ENCODE results near the gene SPATA18.

The SPATA18 gene, protein sequence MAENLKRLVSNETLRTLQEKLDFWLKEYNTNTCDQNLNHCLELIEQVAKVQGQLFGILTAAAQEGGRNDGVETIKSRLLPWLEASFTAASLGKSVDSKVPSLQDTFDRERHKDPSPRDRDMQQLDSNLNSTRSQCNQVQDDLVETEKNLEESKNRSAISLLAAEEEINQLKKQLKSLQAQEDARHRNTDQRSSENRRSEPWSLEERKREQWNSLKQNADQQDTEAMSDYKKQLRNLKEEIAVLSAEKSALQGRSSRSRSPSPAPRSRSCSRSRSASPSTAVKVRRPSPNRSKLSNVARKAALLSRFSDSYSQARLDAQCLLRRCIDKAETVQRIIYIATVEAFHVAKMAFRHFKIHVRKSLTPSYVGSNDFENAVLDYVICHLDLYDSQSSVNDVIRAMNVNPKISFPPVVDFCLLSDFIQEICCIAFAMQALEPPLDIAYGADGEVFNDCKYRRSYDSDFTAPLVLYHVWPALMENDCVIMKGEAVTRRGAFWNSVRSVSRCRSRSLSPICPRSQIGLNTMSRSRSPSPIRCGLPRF

DNA sequence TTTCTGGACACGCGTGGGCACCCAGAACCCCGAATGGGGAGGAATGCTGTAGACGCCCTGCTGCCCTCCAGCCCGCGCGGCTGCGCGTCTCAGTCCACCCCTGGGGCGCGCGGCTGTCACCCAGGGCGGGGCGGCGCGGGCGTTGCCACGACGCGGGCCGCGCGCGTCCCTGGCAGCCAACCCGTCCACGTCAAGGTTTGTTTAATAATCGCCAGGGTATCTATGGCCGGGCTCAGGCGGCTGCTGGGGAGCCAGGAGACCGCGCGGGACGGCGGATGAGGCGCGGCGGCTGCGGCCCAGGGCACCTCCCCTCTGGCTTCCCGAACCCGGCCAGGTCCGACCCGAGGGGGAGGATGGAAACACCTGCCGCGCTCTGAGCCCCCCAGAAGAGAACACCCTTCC, at the start of gene SPATA18:
Gene SPATA18 (plus strand): TSS at position 92 of the 402 bp plus-strand sequence. CDS start 401 bp downstream, outside the sequence.
- no peak for DNase-seq (ENCODE audit: low read depth in 1 of 2, low spot score in 1 of 2)

DNA sequence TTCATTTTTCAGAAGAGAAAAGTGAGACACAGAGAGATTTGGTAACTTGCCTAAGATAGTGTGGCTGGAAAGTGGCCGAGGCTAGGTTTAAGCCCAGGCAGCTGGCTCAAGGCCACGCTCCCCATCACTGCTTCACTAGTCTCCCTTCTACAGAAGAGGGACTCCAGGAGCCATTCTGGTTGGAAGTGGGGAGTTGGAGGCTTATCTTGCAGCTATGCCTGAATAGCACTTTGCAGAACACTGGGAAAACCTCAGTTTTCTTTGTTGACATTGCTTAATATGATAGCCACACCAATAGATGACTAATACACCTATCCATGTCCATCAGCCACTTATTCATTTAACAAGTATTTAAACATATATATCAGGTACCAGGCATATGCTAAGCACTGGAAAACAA, 49.5 kb upstream of the SPATA18 start:
- DNase-seq (ENCODE audit: low read depth in 1 of 2, low spot score in 1 of 2) = no peak

DNA sequence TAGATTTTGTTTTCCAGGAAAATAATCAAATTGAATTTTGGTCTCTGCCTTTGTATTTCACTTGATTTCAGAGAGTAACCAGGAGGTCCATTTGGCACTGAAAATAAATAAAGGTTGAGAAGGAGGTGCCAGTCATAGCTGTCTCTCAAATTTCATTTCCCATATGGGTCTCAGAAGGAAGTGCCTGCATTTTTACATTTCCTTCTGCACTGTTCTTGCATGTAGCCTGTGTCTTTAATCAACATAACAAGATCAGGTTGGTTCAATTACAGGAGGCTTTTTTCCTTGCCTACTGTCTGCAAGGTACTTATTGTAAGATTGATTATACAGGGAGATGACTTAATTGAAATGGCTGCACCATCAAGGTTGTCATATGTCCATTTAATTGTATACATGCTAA, 46.7 kb upstream of the SPATA18 start:
- DNase-seq (ENCODE audit: low read depth in 1 of 2, low spot score in 1 of 2) = no peak

DNA sequence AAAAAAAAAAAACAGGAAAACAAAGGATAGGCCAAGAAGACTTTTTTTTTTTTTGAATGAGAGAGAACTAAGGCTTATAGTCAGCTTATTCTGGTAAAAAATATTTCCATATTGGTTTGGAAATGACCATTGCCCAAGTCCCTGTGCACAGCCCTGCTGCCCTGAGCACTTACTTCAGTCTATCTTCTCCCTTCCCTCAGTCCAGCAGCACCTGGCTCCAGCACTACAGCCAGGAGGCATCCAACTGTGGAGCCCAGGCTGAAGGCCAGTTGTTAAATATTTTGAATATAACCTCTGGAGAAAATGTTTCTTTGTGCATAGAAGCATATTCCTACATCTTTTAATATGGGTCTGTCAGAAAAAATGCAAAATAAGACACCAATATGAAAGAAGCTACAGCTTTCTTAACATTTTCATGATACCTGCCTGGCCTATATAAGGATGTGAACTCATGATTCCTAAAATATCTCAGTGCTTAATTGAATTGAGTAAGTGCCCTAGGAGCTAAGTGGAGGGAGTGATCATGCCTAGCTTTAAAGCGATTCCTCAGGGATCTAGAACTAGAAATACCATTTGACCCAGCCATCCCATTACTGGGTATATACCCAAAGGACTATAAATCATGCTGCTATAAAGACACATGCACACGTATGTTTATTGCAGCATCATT, 45.4 kb upstream of the SPATA18 start:
- DNase-seq (ENCODE audit: low read depth in 1 of 2, low spot score in 1 of 2) = no peak

DNA sequence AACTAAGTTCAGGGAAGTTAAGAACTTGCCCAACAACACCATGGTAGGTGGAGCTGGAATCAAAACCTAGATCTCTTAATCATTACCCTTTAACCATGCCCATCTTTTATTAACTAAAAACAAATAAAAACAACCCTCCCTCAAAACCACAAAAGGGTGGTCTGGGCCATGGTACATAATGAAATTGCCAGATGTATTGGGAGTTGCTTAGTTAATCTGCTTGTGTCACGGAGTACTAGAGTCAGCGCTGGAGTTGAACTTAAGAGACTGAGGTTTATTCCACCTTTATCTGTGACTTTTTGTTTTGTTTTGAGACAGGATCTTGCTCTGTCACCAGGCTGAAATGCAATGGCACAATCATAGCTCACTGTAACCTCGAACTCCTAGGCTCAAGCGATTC, 44.2 kb upstream of the SPATA18 start:
- DNase-seq (ENCODE audit: low read depth in 1 of 2, low spot score in 1 of 2) = no peak

DNA sequence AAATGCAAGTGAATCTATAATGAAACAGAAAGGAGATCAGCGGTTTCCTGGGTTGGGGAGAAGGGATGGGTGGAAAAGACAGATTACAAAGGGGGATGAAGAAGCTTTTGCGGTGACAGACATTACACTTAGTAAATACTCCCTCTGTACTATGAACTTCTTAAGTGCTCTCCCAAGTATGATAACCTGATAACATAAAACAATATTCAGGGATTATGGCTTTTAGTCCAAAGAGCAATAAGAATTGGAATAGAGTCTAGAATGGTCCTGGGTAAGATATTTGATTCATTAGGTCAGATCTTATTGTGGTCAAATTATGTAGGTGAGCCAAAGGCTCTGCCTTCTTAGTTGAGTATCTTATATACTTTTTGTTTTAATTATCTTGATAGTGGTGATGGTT, 40.1 kb upstream of the SPATA18 start:
- DNase-seq (ENCODE audit: low read depth in 1 of 2, low spot score in 1 of 2) = no peak

DNA sequence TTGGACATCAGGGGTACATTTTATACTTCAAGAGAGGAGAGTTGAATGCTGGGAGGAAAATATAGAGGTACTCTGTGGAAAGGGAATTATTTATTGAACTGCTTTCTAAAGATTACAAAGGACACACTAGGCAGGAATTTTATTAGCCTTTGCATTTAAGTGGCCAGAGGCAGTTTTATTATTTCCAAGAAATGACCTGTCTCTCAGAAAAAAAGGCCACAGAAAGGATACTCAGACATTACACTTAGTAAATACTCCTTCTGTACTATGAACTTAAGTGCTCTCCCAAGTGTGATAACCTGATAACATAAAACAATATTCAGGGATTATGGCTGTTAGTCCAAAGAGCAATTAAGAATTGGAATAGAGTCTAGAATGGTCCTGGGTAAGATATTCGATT, 38.5 kb upstream of the SPATA18 start:
- no peak for DNase-seq (ENCODE audit: low read depth in 1 of 2, low spot score in 1 of 2)

DNA sequence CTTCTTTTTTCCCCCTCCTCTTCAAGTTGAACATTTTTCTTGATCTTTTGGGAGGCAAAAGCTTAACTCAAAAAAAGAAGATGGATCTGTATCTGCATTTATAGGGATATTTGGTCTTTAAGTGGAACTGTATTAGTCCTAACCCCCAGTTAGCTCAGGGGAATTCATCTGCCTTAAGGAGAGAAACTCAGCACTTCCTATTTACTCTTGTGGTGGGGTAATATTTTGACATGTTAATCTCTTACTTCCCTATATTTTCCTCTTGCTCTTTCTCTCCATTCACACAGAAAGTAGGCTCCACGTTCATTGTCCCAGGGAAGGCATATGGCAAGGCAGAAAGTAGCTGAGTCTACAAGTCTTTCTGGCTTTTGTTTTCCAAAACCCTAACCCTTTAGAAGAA, 36.2 kb upstream of the SPATA18 start:
- DNase-seq (ENCODE audit: low read depth in 1 of 2, low spot score in 1 of 2) = no peak

DNA sequence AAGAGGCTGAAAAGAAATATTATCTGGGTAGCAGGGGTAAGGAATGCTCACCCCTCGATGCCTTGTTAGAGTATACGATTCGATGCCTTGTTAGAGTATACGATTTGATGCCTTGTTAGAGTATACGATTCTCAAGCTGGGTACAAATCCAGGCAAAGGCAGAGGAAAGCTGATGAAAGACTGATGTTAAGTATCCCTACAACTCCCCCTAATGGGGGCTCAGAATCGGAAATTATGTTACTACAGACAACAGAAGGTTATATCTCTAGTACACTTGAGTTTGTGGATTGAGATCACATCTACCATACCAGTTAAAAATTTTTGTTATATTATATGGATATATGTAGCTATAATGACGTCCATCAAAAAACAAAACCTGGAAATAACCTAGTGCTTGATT, 35.7 kb upstream of the SPATA18 start:
- no peak for DNase-seq (ENCODE audit: low read depth in 1 of 2, low spot score in 1 of 2)

DNA sequence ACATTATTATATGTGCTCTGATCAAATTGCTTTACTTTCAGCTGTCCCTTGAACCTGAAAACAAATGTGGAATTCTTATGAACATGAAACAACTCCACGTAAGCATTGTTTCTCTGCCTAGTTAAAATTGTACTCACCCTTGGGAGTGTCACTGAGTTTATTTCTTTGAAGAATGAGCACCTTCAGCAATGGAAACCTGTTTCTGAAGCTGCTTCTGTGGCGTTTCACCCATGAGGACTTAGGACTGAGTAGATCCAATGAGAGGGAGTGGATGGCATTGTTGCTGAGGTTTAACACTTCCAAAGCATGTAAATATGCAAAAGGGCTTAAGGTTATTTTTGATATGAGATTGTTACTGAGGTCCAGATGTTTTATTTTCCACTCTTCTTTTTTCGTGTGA, 34.1 kb upstream of the SPATA18 start:
- no peak for DNase-seq (ENCODE audit: low read depth in 1 of 2, low spot score in 1 of 2)

DNA sequence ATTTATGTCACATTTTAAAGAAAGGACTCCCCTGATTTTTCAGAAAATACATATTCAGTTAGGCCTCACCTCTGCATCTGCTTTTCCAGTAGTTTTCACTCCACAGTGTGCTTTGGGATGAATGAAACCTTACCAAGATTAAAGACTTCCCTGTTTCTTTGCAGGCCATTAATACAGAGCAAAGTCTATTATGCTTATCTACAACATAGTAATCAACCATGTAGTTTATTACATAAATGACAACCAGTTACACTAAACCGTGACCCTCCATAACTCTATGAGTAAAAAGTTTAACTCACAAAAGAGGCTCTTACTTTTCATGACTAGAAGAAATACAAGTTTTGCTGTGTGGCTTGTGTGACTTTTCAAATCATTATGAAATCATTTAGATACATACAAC, 33.3 kb upstream of the SPATA18 start:
- DNase-seq (ENCODE audit: low read depth in 1 of 2, low spot score in 1 of 2) = no peak

DNA sequence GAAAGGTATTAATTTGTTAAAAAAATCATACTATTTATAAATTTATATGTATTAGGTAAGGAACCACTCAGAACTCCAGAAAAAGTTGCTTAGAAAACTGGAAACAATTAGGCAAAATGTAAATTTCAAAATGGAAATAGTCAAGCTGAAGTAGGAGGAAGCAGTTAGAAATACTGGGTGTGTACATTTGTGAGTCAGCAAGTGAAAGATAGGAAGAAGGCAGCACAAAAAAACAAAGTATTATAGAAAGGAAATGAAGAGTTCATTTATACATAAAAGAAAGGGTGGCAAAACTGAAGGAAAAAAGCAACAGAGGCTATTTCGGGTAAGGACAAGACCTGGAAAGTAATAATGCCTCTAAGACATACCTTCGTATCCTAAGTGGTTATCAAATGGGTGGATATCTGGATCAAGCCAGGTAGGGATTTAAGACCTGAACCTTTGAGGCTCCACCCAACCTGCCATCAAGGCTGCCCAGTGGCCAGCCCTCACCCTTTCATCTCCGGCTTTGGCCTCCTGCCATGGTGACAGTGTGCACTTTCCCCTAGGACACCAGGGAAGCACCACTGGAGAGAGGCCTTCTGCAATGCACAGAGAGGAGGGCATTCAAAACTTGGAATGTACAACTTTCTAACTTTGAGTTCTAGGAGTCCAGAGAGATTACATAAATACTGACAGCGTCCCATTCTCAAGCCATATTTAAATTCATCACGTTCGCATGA, 31.0 kb upstream of the SPATA18 start, which contains the start of gene LRRC66:
Gene LRRC66 (minus strand): TSS at position 428 of the 722 bp plus-strand sequence. CDS start 2,750 bp downstream, outside the sequence.
- DNase-seq (ENCODE audit: low read depth in 1 of 2, low spot score in 1 of 2) = no peak

DNA sequence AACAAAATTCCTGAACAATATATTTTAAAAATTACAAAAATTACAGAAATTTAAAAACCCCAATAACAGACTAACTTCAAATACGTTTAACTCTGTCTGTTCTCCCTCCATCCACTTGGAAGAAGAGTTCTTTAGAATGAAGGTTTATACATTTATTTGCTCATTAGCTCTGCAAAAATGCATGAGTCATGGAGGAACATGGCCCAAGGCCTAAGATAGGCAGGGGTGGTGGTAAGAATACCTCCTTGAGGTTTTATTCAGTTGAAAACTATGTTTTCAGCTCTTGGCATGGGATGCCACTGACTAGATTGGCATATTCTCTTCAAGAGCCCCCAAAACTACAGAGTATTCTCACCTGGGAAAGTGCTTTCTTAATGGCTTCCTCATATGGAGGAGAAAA, 22.1 kb upstream of the SPATA18 start:
- no peak for DNase-seq (ENCODE audit: low read depth in 1 of 2, low spot score in 1 of 2)

DNA sequence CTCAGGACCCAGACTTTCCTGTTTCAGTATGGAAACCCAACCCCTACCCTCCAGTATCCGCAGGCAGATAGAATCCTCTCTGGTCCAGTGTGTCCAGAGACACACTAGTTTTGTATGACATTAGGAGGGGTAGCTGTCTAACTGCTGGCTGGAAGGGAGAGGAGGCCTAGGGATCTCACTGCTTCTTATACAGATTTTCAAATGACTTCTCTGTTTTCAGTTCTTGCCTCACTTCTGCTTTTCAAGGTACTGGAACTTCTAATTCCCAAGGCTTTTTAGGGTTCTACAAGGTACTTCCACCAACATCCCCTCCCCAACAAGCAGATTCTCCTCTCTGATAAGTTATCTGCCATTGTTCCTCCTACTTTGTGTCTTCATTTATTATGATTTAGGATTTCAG, 19.1 kb upstream of the SPATA18 start:
- DNase-seq (ENCODE audit: low read depth in 1 of 2, low spot score in 1 of 2) = no peak

DNA sequence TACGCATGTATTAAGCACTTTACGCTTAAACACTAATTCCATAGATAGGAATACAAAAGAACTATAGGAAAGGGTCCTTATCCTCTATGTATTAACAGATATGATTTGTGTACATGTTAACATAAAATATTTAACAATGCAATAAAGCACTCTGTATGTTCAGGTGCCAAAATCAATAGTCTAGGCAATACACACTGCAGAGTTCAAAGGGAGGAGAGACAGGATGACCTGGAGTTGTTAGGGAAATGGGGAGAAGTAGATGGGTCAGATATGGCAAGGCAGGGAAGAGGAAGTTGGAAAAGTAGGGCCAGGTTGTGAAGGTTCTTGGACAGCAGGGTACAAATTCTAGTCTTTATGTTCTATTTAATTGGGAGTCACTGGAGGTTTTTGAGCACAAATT, 15.9 kb upstream of the SPATA18 start:
- no peak for DNase-seq (ENCODE audit: low read depth in 1 of 2, low spot score in 1 of 2)

DNA sequence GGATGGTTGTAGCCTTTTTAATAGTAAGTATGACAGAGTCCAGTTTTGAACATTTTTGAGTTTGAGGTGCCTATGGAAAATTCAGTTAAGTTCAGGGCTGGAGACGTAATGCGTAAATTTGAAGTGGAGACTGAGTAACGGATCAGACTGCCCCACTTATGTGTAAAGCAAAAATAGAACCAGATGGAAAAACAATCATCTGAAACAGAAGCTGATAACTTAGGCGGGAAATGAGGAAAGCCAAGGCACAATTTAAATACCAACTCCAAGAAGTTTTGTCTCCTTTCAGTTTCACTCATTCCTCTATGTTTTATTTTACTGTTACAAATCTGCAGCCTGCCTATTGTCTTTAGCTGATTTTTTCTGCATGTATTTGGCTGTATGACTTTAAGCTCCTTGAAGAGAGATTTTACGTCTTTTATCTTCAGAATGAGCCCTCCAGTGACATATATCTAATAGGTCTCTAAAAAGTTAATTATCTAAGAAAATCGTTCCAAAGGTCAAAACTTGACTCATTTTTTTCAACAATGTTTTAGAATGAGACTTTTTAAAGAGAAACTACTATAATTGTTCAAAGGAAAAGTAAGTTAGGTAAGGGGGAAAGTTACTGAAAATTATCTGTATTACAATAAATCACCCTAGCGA, 14.1 kb upstream of the SPATA18 start:
- no peak for DNase-seq (ENCODE audit: low read depth in 1 of 2, low spot score in 1 of 2)

DNA sequence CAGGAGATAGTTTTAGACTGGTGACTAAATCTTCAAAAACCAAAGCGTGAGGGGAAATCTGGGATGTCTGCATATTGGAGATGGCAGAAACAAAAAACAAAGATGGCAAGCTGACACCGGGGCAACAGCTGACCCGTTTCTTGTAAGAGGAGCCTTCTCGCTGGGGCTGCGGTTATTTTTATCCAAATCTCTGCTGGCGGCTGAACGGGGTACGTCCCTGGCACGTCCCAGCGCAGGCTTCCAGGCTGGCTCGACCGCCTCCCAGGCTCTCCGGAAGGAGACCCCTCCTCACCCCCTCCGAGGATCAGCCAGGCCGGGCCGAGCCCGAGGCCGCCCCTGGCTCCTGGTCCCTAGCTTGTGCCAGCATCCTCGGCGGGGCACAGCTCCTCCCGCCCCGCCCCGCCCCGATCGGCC, 13.4 kb upstream of the SPATA18 start:
- DNase-seq (ENCODE audit: low read depth in 1 of 2, low spot score in 1 of 2) = no peak

DNA sequence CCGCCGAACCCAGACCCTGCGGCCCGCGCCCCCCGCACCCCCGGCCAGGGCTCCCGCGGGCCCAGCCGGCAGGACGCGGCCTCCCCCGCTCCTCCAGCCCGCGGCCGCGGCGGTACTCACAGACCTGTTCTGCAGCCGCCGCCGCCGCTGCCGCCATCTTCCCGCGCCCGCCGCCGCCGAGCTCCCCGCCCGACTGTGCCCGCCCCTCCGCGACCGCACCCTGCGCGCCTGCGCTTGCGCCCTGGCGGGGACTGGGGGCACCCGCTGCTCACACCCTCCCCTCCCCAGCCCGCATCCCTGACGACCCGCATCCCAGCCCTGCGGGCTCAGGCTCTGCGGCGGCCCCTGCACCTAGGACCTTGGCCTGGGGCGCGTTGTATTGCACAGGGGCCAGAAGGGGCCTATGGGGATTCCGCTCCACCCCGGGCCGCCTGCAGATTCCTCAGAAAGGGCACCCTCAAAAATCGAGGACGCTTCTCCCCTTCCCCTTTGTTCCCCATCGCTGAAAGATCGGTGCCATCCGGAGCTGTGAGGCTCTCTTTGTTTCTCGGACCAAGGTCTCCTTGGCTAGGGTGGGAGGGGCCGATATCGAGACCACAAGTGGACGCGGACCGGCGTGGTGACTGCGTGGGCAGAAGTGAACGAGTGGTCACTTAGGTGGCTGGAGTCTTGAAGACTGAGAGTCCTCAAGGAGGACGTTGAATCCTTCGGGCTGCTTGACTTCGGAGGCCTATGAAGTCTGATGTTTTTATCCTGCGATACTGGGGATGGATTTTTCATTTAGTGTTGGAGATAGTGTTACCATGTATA, 12.8 kb upstream of the SPATA18 start, which contains the start of gene SGCB:
Gene SGCB (minus strand): TSS at position 197 of the 810 bp plus-strand sequence. CDS start 40 bp downstream, at position 157.
- peak; percentile 44 to 65 for DNase-seq (ENCODE audit: low read depth in 1 of 2, low spot score in 1 of 2)

DNA sequence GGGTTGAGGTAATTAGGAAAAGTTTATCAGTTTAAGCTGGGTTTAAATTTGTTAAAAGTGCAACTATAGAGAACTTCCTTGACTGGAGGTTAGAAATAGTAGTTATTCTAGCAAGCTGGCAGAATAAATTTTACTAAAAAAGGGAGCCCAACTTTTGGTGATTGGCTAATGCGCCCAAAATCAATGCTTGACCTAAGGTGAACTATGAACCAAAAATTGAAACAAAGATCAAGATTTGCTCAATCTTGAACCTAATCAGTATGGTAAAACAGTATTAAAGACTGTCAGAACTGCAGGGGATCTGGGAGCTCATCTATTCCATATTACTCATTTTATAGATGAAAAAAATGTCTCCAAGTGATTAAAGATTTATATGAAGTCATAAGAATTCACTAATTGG, 6.1 kb upstream of the SPATA18 start:
- no peak for DNase-seq (ENCODE audit: low read depth in 1 of 2, low spot score in 1 of 2)

DNA sequence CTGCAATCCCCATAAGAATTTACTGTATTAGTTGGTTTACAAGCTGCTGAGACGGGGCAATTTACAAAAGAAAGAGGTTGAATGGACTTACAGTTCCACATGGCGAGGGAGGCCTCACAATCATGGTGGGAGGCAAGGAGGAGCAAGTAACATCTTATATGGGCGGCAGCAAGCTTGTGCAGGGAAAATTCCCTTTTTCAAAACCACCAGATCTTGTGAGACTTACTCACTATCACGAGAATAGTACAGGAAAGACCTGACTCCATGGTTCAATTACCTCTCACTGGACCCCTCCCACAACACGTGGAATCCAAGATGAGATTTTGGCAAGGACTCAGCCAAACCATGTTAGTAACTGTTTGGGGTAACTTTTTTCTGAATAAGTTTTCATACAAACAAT, 1.8 kb upstream of the SPATA18 start:
- no peak for DNase-seq (ENCODE audit: low read depth in 1 of 2, low spot score in 1 of 2)
